Measurements from ENCODE around the gene VMAC. TPM values are rescaled to one million over a fixed set of nuclear protein-coding genes. Genes with fewer than 3 reads are reported as not detected.
A peak's percentile ranks its signal among the peaks of the same experiment; 100 is the strongest.
"Not testable (repeated sequence)": the region's sequence is repeated elsewhere in the genome, so short reads cannot be mapped to it uniquely, and the experiment has no call there.

VMAC gene
- 1 to 10 TPM; 5.1 to 7.0 TPM for total RNA-seq

- CTCF ChIA-PET = interaction anchor here (0.9 to 4.2 kb wide), 11 partner anchors 11 to 221 kb away, joined by 3 to 50 read pairs (median 4); partner anchors contain the start of genes CATSPERD, NRTN and RPL36
- Mint-ChIP-seq H3K27me3 (no peaks in the 10 kb centered on the region), H3K9me3 (ENCODE audit: low read depth) (no peaks in the 10 kb centered on the region), H3K27ac (peak within 1 kb of the TSS; percentile 99), H3K4me1 (peaks cover 33% of the 10 kb centered on the region), H3K4me3 (peak within 1 kb of the TSS; percentile 99), H3K36me3 (peaks cover 11% of the 10 kb centered on the region)
- peak; percentile 100 for DNase-seq
- ATAC-seq = peak; percentile 87
These were observed at the start of gene VMAC for GRCh38 chr19:5904352-5905113. VMAC (plus strand) TSS chr19:5904872; CDS start chr19:5904891, 19 bp downstream.

DNA sequence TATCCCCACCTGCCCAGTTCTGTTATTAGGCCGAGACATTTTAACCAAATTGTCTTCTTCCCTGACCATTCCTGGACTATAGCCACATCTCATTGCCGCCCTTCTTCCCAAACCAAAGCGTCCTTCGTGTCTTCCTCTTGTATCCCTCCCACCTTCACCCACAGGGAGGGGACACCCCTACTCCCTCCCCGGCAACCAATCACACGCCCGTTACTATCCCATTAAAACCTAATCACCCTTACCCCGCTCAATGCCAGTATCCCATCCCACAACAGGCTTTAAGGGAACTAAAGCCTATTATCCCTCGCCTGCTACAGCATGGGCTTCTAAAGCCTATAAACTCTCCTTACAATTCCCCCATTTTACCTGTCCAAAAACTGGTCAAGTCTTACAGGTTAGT lies 49.5 kb upstream of the VMAC start:
- CTCF ChIA-PET; ATAC-seq; H3K36me3 Mint-ChIP-seq; H3K4me1 Mint-ChIP-seq; H3K9me3 Mint-ChIP-seq (ENCODE audit: low read depth); DNase-seq; H3K27ac Mint-ChIP-seq; H3K27me3 Mint-ChIP-seq; H3K4me3 Mint-ChIP-seq: not testable (repeated sequence)

DNA sequence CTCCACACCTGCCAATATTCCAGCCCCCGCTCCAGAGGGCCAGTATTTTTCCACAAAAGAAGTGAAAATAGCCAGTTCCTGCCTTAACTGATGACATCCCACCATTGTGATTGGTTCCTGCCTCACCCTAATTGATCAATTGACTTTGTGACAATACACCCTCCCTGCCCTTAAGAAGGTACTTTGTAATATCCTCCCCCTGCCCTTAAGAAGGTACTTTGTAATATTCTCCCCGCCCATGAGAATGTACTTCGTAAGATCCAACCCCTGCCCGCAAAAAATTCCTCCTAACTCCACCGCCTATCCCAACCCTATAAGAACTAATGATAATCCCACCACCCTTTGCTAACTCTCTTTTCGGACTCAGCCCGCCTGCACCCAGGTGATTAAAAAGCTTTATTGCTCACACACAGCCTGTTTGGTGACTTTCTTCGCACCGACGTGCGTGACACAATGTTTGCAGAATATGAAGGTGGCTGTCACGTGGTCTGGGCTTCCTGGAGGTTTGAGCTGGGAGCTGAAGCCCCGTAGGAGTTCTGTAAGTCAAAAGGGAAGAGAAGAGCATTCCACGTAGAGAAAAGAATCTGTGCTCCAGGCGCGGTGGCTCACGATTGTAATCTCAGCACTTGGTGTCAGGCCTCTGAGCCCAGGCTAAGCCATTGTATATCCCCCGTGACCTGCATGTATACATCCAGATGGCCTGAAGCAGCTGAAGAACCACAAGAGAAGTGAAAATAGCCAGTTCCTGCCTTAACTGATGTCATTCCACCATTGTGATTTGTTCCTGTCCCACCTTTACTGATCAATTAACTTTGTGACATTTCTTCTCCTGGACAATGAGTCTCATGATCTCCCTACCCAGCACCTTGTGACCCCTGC lies 47.2 kb upstream of the VMAC start:
- Mint-ChIP-seq H3K27me3 (no peaks in the 10 kb centered on the region), H3K36me3 (no peaks in the 10 kb centered on the region), H3K9me3 (ENCODE audit: low read depth) (no peaks in the 10 kb centered on the region), H3K27ac (no peak overlapping the region), H3K4me3 (no peak overlapping the region), H3K4me1 (no peaks in the 10 kb centered on the region)
- ATAC-seq (no peak), DNase-seq (no peak)
- CTCF ChIA-PET = no interaction called here

GRCh38 chr19:5863030-5863665 lies 41.5 kb upstream of the VMAC start:
- Mint-ChIP-seq H3K4me3 (no peak overlapping the region), H3K27me3 (no peaks in the 10 kb centered on the region), H3K9me3 (ENCODE audit: low read depth) (no peaks in the 10 kb centered on the region), H3K4me1 (no peaks in the 10 kb centered on the region), H3K27ac (no peak overlapping the region), H3K36me3 (no peaks in the 10 kb centered on the region)
- CTCF ChIA-PET = no interaction called here
- no peak for DNase-seq
- no peak for ATAC-seq

GRCh38 chr19:5864013-5864720 lies 40.5 kb upstream of the VMAC start:
- CTCF ChIA-PET = no interaction called here
- H3K4me3 Mint-ChIP-seq = no peak overlapping the region
- H3K9me3 Mint-ChIP-seq (ENCODE audit: low read depth) = no peaks in the 10 kb centered on the region
- DNase-seq (no peak), ATAC-seq (no peak)
- H3K27me3 Mint-ChIP-seq = no peaks in the 10 kb centered on the region
- H3K27ac Mint-ChIP-seq = no peak overlapping the region
- H3K36me3 Mint-ChIP-seq = no peaks in the 10 kb centered on the region
- no peaks in the 10 kb centered on the region for H3K4me1 Mint-ChIP-seq

DNA sequence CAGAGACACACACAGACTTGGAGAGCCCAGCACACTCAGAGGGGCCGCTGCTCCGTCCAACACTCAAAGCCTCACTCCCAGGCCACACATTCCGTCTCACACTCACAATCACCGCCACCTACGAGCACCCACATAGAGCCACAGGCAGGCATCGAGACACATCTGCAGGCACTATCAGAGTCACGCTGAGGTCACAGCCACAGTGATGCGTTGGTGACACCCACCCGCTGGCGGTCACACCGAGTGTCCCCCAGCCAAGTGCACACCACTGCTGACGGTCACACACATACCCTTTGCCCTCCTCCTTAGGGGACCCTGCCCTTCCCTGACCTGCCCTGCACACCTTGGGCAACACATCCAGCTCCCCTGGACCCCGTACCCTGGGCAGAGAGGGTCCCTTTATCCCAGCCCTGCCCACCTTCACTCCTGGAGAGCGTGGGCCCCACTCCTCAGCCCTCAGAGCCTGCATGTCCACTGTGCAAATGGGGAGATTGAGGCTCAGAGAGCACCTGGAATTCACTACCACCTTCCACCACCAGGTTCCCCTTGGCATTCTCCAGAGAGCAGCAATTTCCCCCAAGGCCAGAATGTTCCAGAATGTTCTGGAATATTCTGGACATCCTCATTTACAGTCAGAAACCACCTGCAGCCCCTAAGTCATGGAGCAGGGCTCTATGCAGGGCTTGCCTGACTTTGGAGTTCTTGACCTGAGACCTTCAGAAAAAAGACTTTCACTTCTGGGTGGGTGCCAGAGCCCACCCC lies 39.8 kb upstream of the VMAC start:
- Mint-ChIP-seq H3K4me1 (no peaks in the 10 kb centered on the region), H3K36me3 (no peaks in the 10 kb centered on the region), H3K27me3 (no peaks in the 10 kb centered on the region), H3K4me3 (no peak overlapping the region), H3K9me3 (ENCODE audit: low read depth) (no peaks in the 10 kb centered on the region), H3K27ac (no peak overlapping the region)
- ATAC-seq (no peak), DNase-seq (no peak)
- CTCF ChIA-PET = no interaction called here

GRCh38 chr19:5865772-5866171 lies 38.9 kb upstream of the VMAC start:
- H3K27me3 Mint-ChIP-seq = no peaks in the 10 kb centered on the region
- no peaks in the 10 kb centered on the region for H3K9me3 Mint-ChIP-seq (ENCODE audit: low read depth)
- H3K4me1 Mint-ChIP-seq = no peaks in the 10 kb centered on the region
- DNase-seq (no peak), ATAC-seq (no peak)
- H3K27ac Mint-ChIP-seq = no peak overlapping the region
- H3K36me3 Mint-ChIP-seq = no peaks in the 10 kb centered on the region
- CTCF ChIA-PET = no interaction called here
- H3K4me3 Mint-ChIP-seq = no peak overlapping the region

GRCh38 chr19:5867201-5868136 lies 37.2 kb upstream of the VMAC start:
- no peak overlapping the region for H3K4me3 Mint-ChIP-seq
- CTCF ChIA-PET = no interaction called here
- no peaks in the 10 kb centered on the region for H3K9me3 Mint-ChIP-seq (ENCODE audit: low read depth)

DNA sequence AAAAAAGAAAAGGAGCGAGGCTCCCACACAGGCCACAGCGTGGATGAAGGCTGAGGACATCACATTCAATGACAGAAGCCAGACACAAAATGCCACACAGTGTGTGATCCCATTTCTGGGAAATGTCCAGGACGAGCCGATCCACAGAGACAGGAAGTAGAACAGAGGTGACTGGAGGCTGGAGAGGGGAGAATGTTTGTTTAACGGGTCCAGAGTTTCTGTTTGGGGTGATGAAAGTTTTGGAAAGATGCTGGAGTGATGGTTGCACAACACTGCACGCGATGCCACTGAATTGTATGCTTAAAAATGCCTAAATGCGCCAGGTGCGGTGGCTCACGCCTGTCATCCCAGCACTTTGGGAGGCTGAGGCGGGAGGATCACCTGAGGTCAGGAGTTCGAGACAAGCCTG lies 33.7 kb upstream of the VMAC start:
- no peak for ATAC-seq
- H3K27me3 Mint-ChIP-seq = no peaks in the 10 kb centered on the region
- CTCF ChIA-PET = no interaction called here

More at GRCh38 chr19:5867201-5868136, 37.2 kb upstream of the VMAC start:
- H3K27ac Mint-ChIP-seq = no peak overlapping the region
- DNase-seq (no peak), ATAC-seq (no peak)
- no peaks in the 10 kb centered on the region for H3K4me1 Mint-ChIP-seq
- no peaks in the 10 kb centered on the region for H3K27me3 Mint-ChIP-seq
- no peaks in the 10 kb centered on the region for H3K36me3 Mint-ChIP-seq

GRCh38 chr19:5873617-5874199 lies 31.0 kb upstream of the VMAC start:
- no peaks in the 10 kb centered on the region for H3K27me3 Mint-ChIP-seq
- no peaks in the 10 kb centered on the region for H3K9me3 Mint-ChIP-seq (ENCODE audit: low read depth)
- H3K36me3 Mint-ChIP-seq = no peaks in the 10 kb centered on the region
- no peak overlapping the region for H3K27ac Mint-ChIP-seq
- H3K4me3 Mint-ChIP-seq = no peak overlapping the region
- no peaks in the 10 kb centered on the region for H3K4me1 Mint-ChIP-seq
- CTCF ChIA-PET = no interaction called here
- DNase-seq (no peak), ATAC-seq (no peak)

More for the DNA sequence above, 33.7 kb upstream of the VMAC start:
- DNase-seq = no peak
- Mint-ChIP-seq H3K4me1 (no peaks in the 10 kb centered on the region), H3K4me3 (no peak overlapping the region), H3K36me3 (no peaks in the 10 kb centered on the region), H3K9me3 (ENCODE audit: low read depth) (no peaks in the 10 kb centered on the region), H3K27ac (no peak overlapping the region)

DNA sequence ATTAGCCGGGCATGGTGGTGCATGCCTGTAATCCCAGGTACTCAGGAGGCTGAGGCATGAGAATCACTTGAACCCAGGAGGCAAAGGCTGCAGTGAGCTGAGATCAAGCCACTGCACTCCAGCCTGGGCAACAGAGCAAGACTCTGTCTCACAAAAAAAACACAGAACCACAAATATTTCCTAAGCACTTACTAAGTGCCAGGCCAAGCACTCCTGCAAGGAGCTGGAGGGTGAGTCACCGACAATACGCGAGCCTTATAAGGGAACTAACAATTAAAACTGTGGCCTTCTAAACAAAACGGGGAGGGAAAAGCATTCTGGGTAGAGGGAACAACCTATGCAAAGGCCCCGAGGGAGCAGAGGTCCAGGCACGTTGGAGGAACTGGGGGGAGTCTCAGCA lies 30.2 kb upstream of the VMAC start:
- DNase-seq; H3K27ac Mint-ChIP-seq; ATAC-seq; H3K9me3 Mint-ChIP-seq (ENCODE audit: low read depth); CTCF ChIA-PET; H3K27me3 Mint-ChIP-seq; H3K4me3 Mint-ChIP-seq; H3K4me1 Mint-ChIP-seq; H3K36me3 Mint-ChIP-seq: not testable (repeated sequence)

- DNase-seq (no peak), ATAC-seq (no peak)
- Mint-ChIP-seq H3K4me3 (no peak overlapping the region), H3K27me3 (peaks cover 7% of the 10 kb centered on the region), H3K27ac (no peak overlapping the region), H3K4me1 (no peaks in the 10 kb centered on the region), H3K9me3 (ENCODE audit: low read depth) (no peaks in the 10 kb centered on the region), H3K36me3 (no peaks in the 10 kb centered on the region)
- CTCF ChIA-PET = no interaction called here
These were observed 27.2 kb upstream of the VMAC start for GRCh38 chr19:5877427-5877826.

All from activated CD8-positive, alpha-beta memory T cell treated with anti-CD3 and anti-CD28 coated beads, Interleukin-2, amount 10 ng/mL, durations not matched to agents 7 days and 5 days (primary cell).